ENCODE results near the gene ATP11C.

GRCh38 chrX:139949703-139950102 is 16.9 kb upstream of the ATP11C start:
- TF ChIP-seq CTCF (IDR thresholded peaks at IDR 0.05) (no peak), POLR2AphosphoS5 (IDR thresholded peaks at IDR 0.05) (no peak)

Data from gastroesophageal sphincter (tissue), 3 donors.